Measurements from ENCODE around the gene TCF15. TPM values are rescaled to one million over a fixed set of nuclear protein-coding genes. Genes with fewer than 3 reads are reported as not detected.
"Not testable (repeated sequence)": the region's sequence is repeated elsewhere in the genome, so short reads cannot be mapped to it uniquely, and the experiment has no call there.

The TCF15 gene
- total RNA-seq, 1 donor from 2014 or later: not detected

- DNase-seq (ENCODE audit: low spot score): no peak
- no peak for ATAC-seq
Observed at GRCh38 chr20:642398-643174, 32.5 kb upstream of the TCF15 start.

- not testable (repeated sequence) for ATAC-seq; DNase-seq (ENCODE audit: low spot score)
Observed at GRCh38 chr20:642013-642397, 31.9 kb upstream of the TCF15 start.

- ATAC-seq: peak; percentile 27
Observed at GRCh38 chr20:641516-641875, 31.4 kb upstream of the TCF15 start.

GRCh38 chr20:640674-641515 lies 30.8 kb upstream of the TCF15 start:
- ATAC-seq: no peak
- DNase-seq (ENCODE audit: low spot score): no peak

More at GRCh38 chr20:641516-641875, 31.4 kb upstream of the TCF15 start:
- no peak for DNase-seq (ENCODE audit: low spot score)

GRCh38 chr20:638579-638978 lies 28.5 kb upstream of the TCF15 start:
- DNase-seq (ENCODE audit: low spot score) (no peak), ATAC-seq (no peak)

GRCh38 chr20:637559-637958 lies 27.4 kb upstream of the TCF15 start:
- no peak for ATAC-seq

GRCh38 chr20:635893-636338 lies 25.8 kb upstream of the TCF15 start:
- DNase-seq (ENCODE audit: low spot score) (no peak), ATAC-seq (no peak)

More at GRCh38 chr20:637559-637958, 27.4 kb upstream of the TCF15 start:
- DNase-seq (ENCODE audit: low spot score): no peak

- ATAC-seq (no peak), DNase-seq (ENCODE audit: low spot score) (no peak)
Observed at GRCh38 chr20:635028-635892, 25.2 kb upstream of the TCF15 start.

- DNase-seq (ENCODE audit: low spot score) (no peak), ATAC-seq (no peak)
Observed at GRCh38 chr20:634148-634925, 24.2 kb upstream of the TCF15 start.

GRCh38 chr20:631101-631500 lies 21.0 kb upstream of the TCF15 start:
- no peak for DNase-seq (ENCODE audit: low spot score)
- no peak for ATAC-seq

GRCh38 chr20:626579-626978 lies 16.5 kb upstream of the TCF15 start:
- DNase-seq (ENCODE audit: low spot score) (no peak), ATAC-seq (no peak)

- no peak for DNase-seq (ENCODE audit: low spot score)
- ATAC-seq: no peak
Observed at GRCh38 chr20:625360-625932, 15.3 kb upstream of the TCF15 start.

- no peak for DNase-seq (ENCODE audit: low spot score)
- no peak for ATAC-seq
Observed at GRCh38 chr20:623704-624103, 13.6 kb upstream of the TCF15 start.

- DNase-seq (ENCODE audit: low spot score): no peak
- ATAC-seq: no peak
Observed at GRCh38 chr20:623021-623420, 12.9 kb upstream of the TCF15 start.

GRCh38 chr20:622161-622560 lies 12.1 kb upstream of the TCF15 start:
- DNase-seq (ENCODE audit: low spot score) (no peak), ATAC-seq (no peak)

- DNase-seq (ENCODE audit: low spot score): no peak
- no peak for ATAC-seq
Observed at GRCh38 chr20:621125-621756, 11.1 kb upstream of the TCF15 start.

- DNase-seq (ENCODE audit: low spot score) (no peak), ATAC-seq (no peak)
Observed at GRCh38 chr20:620246-620645, 10.1 kb upstream of the TCF15 start.

GRCh38 chr20:618980-619379 lies 8.9 kb upstream of the TCF15 start:
- DNase-seq (ENCODE audit: low spot score): no peak
- ATAC-seq: no peak

GRCh38 chr20:617934-618690 lies 8.0 kb upstream of the TCF15 start:
- DNase-seq (ENCODE audit: low spot score) (no peak), ATAC-seq (no peak)
